SKM-1 treated with dmso at 0.1 percent for 144 hours (cell line): Measurements from ENCODE around the gene B4GALT7.
A peak's percentile ranks its signal among the peaks of the same experiment; 100 is the strongest.
"Not testable (repeated sequence)": the region's sequence is repeated elsewhere in the genome, so short reads cannot be mapped to it uniquely, and the experiment has no call there.

Experiments
- DNase-seq: peaks from one replicate; lab custom pipeline; 2025; ENCODE audit not compliant: unreplicated experiment; lab: John Stamatoyannopoulos, UW

The B4GALT7 gene, protein sequence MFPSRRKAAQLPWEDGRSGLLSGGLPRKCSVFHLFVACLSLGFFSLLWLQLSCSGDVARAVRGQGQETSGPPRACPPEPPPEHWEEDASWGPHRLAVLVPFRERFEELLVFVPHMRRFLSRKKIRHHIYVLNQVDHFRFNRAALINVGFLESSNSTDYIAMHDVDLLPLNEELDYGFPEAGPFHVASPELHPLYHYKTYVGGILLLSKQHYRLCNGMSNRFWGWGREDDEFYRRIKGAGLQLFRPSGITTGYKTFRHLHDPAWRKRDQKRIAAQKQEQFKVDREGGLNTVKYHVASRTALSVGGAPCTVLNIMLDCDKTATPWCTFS

GRCh38 chr5:177599731-177600507, at the start of gene B4GALT7:
B4GALT7 (plus strand) TSS chr5:177600132; CDS start chr5:177600211, 79 bp downstream.
- peak; percentile 80 for DNase-seq

DNA sequence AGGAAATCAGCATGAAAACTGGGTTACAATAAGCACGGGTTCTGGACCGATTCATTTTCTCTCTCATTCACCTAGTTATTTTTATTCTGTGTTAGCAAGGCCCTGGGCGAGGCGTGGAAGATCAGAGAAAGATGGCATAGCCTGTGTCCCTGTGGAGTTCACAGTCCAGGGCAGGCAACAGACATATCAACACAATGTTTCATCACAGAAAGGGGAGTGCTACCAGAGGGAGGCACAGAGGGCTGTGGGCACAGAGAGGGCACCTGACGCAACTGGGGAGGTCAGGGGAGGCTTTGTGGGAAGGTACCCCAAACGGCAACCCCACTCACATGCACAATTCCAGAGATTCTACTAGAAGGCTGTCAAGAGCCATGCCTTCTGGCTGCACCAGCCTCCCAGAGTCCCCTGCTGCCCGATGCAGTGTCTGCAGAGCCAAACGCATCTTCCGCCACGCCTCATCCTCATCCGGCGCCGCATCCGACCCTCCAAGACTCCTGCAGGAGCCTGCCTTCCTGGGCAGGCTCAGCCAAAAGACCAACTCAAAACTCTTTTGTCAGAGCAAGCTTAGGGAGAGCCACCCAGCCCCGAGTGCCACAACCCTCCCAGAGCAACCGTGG, 47.0 kb upstream of the B4GALT7 start:
- no peak for DNase-seq

- DNase-seq, result no peak
Observed at GRCh38 chr5:177553671-177554429, 46.1 kb upstream of the B4GALT7 start.

- peak; percentile 84 for DNase-seq
Observed at GRCh38 chr5:177554474-177555111, 45.3 kb upstream of the B4GALT7 start, which contains the start of gene FAM193B. FAM193B (minus strand) TSS chr5:177554563; CDS start chr5:177554458, 105 bp downstream.

GRCh38 chr5:177555228-177555627, 44.7 kb upstream of the B4GALT7 start:
- DNase-seq, result no peak

DNA sequence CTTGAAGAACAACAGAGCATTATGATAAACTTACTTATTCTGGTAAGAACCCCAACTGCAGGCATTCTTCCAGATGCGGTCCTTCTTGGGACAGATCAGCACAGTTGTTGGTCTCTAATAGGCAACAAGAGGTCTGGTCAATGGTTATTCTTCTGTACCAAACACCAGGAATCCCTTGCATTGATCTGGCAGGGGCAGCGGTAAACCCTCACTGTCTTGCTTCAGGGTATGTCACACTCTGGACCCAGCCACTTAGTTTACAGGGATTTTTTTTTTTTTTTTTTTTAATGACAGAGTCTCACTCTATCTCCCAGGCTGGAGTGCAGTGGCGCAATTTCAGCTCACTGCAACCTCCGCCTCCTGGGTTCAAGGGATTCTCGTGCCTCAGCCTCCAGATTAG, 44.3 kb upstream of the B4GALT7 start:
- no peak for DNase-seq

DNA sequence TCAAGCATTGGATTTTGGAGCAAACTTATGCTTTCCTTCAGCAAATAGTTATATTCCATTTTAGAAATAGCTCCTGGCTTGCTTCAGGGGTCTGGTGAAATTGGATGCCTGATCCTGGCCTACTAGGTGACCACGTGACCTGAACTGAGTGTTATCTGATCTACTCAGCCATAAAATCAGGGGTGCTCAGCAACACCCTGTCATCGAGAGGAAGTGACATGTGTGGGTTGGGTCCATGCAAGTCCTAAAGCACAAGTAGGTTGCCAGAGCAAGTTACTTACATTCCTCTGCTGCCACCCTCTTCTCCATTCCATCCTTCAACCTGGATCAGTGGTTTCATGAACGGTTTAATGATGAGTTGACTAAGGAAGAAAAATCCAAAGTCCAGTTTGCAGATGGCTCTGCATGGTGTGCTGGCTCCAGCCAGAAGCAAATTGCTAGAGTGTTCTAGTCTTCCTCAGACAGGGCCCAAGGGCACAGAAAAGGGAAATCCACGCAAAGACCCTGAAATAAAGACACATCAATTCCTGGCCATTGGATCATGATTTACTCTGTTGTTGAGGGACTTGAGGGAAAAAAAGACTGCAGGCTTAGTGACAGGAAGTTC, 42.8 kb upstream of the B4GALT7 start:
- DNase-seq, result no peak

- no peak for DNase-seq
Observed at GRCh38 chr5:177557796-177558195, 42.1 kb upstream of the B4GALT7 start.

DNA sequence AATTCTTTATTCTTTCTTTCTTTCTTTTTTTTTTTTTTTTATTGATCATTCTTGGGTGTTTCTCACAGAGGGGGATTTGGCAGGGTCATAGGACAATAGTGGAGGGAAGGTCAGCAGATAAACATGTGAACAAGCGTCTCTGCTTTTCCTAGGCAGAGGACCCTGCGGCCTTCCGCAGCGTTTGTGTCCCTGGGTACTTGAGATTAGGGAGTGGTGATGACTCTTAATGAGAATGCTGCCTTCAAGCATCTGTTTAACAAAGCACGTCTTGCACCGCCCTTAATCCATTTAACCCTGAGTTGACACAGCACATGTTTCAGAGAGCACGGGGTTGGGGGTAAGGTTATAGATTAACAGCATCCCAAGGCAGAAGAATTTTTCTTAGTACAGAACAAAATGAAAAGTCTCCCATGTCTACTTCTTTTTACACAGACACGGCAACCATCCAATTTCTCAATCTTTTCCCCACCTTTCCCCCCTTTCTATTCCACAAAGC, 40.4 kb upstream of the B4GALT7 start:
- DNase-seq, result not testable (repeated sequence)

- DNase-seq, result no peak
Observed at GRCh38 chr5:177565046-177565445, 34.9 kb upstream of the B4GALT7 start.

GRCh38 chr5:177568326-177568725, 31.6 kb upstream of the B4GALT7 start:
- no peak for DNase-seq

- no peak for DNase-seq
Observed at GRCh38 chr5:177569894-177570293, 30.0 kb upstream of the B4GALT7 start.

DNA sequence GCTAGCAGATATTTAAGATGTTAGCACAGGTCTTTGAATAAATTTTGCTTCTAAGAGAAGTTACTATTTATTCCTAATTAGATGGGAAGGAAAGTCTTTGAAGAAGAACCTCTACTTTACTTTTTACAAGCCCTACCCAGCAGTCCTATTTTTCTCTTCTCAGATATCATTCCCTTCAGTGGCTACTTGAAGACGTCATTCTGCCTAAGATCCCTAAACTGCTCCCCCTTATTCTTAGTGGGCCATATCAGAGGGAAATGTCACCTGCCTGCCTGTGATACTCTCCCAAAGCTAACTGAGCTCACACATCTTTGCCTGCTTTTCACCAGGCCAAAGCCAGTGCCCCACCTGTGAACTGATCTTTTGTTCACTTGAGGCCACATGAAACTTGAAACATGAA, 24.4 kb upstream of the B4GALT7 start:
- DNase-seq, result no peak

GRCh38 chr5:177576169-177576568, 23.8 kb upstream of the B4GALT7 start:
- no peak for DNase-seq

GRCh38 chr5:177578316-177578715, 21.6 kb upstream of the B4GALT7 start:
- no peak for DNase-seq

DNA sequence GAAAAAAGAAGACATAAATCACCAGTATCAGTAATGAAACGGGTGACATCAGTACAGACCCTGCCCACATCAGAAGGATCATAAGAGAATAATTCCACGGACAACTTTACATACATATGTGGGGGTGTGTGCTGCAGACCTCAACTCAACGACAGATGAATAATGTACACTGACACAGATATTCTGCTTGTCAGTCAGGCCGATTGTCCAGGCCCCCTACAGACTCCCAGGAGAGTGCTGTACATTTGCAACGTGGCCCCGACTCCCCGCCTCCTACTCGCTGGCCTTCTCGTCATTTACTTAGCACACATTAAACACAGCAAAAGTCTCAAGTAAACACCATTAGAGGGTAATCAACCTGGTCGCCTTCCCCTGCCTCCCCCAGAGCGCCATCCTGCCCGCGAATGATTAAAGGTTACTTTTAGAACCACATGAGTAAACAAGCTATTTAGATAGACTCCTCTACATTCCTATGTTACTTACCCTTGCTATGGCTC, 11.5 kb upstream of the B4GALT7 start:
- no peak for DNase-seq

GRCh38 chr5:177590406-177590805, 9.5 kb upstream of the B4GALT7 start:
- no peak for DNase-seq

DNA sequence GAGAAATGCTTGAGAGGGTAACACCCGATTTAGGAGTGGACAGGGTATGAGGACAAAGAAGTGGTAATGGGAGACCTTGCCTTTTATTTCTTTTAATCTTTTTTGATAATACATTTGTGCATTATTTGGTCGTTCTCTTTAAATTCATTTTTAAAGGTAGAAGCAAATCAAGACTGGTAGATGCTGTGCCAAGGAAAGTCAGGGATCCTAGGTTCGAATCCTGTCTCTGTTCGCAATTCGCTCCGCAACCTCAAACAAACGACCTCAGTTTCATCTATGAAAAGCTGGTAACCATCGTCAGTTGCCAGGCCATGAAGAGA, 8.3 kb upstream of the B4GALT7 start:
- DNase-seq, result no peak

- peak; percentile 68 for DNase-seq
Observed at GRCh38 chr5:177592010-177592834, 7.7 kb upstream of the B4GALT7 start, which contains the start of gene TMED9. TMED9 (plus strand) TSS chr5:177592203; CDS start chr5:177592215, 12 bp downstream.
